GM03348 (cell line): ENCODE data around the gene KDM7A.
"Not testable (repeated sequence)": the region's sequence is repeated elsewhere in the genome, so short reads cannot be mapped to it uniquely, and the experiment has no call there.

ENCODE experiments used
- DNase-seq: peaks from one replicate; pipeline ENCODE4 v3.0.0; 2012; ENCODE audit warnings: low spot score

Gene KDM7A

GRCh38 chr7:140160308-140160707 lies 16.5 kb downstream of the KDM7A start:
- DNase-seq, result no peak

GRCh38 chr7:140159497-140159896 lies 17.3 kb downstream of the KDM7A start:
- DNase-seq, result peak; percentile 14

- DNase-seq, result no peak
Observed at GRCh38 chr7:140156460-140157080, 20.2 kb downstream of the KDM7A start.

GRCh38 chr7:140155428-140155827 lies 21.4 kb downstream of the KDM7A start:
- DNase-seq, result no peak

GRCh38 chr7:140153666-140154161 lies 23.1 kb downstream of the KDM7A start:
- DNase-seq, result no peak

GRCh38 chr7:140146574-140146973 lies 30.2 kb downstream of the KDM7A start:
- DNase-seq, result no peak

- DNase-seq, result no peak
Observed at GRCh38 chr7:140145709-140146108, 31.1 kb downstream of the KDM7A start.

- DNase-seq, result no peak
Observed at GRCh38 chr7:140144821-140145220, 32.0 kb downstream of the KDM7A start.

GRCh38 chr7:140143997-140144396 lies 32.8 kb downstream of the KDM7A start:
- DNase-seq, result no peak

- DNase-seq, result no peak
Observed at GRCh38 chr7:140142031-140142430, 34.8 kb downstream of the KDM7A start.

GRCh38 chr7:140141256-140141655 lies 35.5 kb downstream of the KDM7A start:
- DNase-seq, result no peak

- no peak for DNase-seq
Observed at GRCh38 chr7:140137078-140137477, 39.7 kb downstream of the KDM7A start.

- DNase-seq, result no peak
Observed at GRCh38 chr7:140136073-140136472, 40.7 kb downstream of the KDM7A start.

- no peak for DNase-seq
Observed at GRCh38 chr7:140134039-140134438, 42.7 kb downstream of the KDM7A start.

GRCh38 chr7:140127360-140128127 lies 49.2 kb downstream of the KDM7A start:
- DNase-seq, result peak; percentile 3

- no peak for DNase-seq
Observed at GRCh38 chr7:140126435-140127034, 50.2 kb downstream of the KDM7A start.

GRCh38 chr7:140122965-140123364 lies 53.8 kb downstream of the KDM7A start:
- DNase-seq, result no peak

GRCh38 chr7:140121326-140121725 lies 55.5 kb downstream of the KDM7A start:
- DNase-seq, result no peak

- not testable (repeated sequence) for DNase-seq
Observed at GRCh38 chr7:140114817-140115216, 62.0 kb downstream of the KDM7A start.

- not testable (repeated sequence) for DNase-seq
Observed at GRCh38 chr7:140108777-140109176, 68.0 kb downstream of the KDM7A start.

GRCh38 chr7:140096459-140096858 lies 80.3 kb downstream of the KDM7A start:
- no peak for DNase-seq

GRCh38 chr7:140093375-140093774 lies 83.4 kb downstream of the KDM7A start:
- no peak for DNase-seq

GRCh38 chr7:140085447-140085846 lies 91.3 kb downstream of the KDM7A start:
- DNase-seq, result no peak
